ENCODE data around the gene PLBD1.

The PLBD1 gene

DNA sequence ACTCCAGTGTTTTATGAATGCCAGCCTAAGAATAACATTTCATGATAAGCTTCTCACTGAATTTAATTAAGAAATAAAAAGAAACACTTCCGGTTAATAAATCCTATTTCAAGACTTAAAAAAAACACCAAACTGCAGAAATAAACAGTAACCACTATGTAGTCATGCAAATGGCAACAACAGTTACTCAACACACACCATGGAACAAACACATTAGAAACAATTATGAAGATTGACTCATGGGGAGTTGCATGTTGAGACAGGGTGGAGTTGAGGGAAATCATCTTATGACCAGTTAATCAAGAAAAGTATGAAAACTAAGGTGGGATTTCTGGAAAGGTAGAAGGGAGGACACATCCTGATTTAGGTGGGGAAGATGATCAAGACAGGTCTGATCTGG, 52.7 kb downstream of the PLBD1 start:
- no peak for DNase-seq (ENCODE audit: low read depth)

DNA sequence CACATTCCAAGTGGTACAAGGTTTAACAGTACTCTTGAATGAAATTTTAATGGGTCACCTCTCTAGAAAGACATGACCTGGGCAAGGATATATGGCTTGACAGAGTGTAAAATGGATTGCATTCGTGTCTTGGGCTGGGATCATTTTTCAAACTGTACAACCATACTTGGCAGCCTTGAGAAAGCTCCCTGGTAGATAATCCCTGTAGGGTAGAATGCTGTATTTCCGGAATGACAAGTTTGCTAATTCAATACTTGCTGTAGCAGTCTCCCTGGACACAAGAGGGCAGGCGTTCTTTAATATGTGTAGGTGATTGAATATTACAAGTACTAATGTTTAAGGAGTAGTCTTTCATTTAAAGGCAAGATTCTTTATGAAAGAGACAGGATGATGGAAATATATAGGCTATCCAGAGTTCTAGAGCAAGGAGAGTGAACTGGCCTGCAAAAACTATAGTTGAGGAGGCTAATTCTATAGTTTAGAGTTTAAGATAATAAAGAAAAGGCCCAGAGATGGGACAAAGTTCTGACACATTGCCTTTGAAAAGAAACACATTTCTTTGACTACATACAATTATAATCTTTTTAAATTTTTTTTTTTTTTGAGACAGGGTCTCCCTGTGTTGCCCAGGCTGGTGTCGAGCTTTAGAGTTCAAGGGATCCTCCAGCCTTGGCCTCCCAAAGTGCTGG, 53.4 kb downstream of the PLBD1 start:
- H3K4me3 ChIP-seq (ENCODE audit: low read depth, low read length): no peak overlapping the region
- DNase-seq (ENCODE audit: low read depth): no peak

More for the DNA sequence above, 52.7 kb downstream of the PLBD1 start:
- no peak overlapping the region for H3K4me3 ChIP-seq (ENCODE audit: low read depth, low read length)

DNA sequence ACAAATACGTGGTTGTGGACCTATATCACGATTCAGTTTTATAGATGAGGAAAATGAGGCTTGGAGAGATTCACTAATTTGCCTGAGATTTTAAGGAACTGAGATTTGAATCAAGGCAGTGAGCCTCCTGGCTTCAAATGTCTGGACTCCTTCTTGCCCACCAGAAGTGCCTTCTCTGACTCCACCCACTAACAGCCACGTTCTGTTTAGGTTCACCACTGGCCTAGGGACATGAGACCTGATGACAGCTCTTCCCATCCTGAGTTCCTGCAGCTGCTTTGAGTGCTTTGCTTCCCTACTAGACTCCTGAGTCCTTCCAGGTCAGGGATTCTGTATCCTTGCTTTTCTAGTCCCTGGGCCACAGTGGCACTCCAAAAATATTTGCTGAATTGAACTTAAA, 57.1 kb downstream of the PLBD1 start:
- no peak for DNase-seq (ENCODE audit: low read depth)
- no peak overlapping the region for H3K4me3 ChIP-seq (ENCODE audit: low read depth, low read length)

DNA sequence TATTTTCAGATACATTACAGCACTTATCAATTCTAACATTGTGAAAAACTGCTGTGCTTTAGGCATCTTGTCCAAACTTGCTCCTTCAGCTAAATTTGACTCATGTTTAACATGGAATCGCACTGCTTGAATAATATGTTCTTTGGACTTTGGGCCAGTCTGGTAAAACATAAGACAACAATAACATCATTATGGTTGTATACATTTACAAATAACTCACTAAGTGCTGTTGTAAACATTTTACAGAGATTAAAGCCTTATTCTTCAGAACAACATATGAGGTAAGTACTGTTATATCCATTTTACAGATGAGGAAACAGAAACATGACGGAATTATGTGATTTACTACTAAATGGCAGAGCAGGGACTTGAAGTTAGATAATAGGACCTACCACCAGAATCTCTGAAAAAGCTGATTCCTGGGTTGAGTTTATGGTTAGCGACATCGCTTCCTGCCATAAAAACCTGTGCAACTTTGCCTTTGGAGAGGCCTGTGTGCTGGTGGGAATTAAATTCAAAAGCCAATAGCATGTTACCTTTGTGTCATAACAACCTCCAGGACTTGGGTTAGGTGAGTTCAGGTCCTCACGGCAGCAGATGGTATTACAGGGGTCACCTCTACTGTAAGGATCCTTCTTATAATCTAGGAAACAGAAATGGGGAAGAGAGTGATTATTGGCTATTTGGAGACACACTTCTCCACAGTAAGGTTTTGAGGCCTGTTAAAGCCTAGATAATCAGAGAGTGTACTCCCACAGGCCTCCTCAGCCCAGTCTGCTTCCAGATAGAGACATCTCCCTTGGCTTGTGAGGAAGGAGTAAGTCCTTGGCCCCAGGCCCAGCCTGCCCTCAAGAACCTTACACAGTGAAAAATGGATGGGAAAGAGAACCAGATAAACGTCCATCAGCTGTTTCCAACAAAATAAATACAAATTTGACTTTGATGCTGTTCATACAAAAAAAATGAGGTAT, 61.8 kb downstream of the PLBD1 start:
- H3K4me3 ChIP-seq (ENCODE audit: low read depth, low read length): no peak overlapping the region
- no peak for DNase-seq (ENCODE audit: low read depth)

DNA sequence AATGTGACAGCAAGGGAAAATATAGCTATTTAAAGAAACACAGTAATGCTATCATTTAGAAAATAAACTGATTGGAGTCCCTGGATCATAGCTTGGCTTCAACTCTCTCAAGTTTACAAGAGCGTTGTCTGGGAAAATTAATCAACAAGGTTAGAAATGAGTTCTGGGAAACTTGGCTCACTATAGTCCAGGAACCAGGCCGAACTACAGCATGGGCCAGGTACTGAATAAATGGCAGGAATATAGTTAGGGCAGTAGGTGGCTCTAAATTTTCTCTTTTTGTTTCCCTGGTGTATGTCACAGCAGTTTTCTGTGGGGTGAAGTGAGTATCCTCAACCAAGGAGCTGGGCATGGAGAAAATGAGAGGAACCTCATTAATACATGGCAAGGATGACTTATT, 72.4 kb downstream of the PLBD1 start:
- no peak for DNase-seq (ENCODE audit: low read depth)
- no peak overlapping the region for H3K4me3 ChIP-seq (ENCODE audit: low read depth, low read length)

DNA sequence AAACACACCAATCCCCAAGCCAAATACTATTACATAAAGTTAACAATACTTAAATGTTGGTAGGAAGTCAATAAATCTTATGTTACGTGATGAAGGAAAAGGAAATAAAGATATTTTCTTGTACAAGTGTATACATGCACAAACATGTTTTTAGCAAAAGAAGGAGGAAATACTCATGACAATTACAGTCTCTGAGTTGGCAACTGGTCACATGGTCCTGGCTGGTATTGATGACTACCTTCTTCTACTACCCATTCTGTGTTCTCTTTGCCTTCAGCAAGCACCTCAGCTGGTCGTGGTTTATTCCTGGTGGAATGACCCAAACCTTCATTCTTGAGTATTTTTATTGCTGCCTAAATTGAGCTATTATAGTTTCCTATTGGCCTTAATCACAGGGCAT, 84.8 kb downstream of the PLBD1 start:
- DNase-seq (ENCODE audit: low read depth): no peak
- no peak overlapping the region for H3K4me3 ChIP-seq (ENCODE audit: low read depth, low read length)

DNA sequence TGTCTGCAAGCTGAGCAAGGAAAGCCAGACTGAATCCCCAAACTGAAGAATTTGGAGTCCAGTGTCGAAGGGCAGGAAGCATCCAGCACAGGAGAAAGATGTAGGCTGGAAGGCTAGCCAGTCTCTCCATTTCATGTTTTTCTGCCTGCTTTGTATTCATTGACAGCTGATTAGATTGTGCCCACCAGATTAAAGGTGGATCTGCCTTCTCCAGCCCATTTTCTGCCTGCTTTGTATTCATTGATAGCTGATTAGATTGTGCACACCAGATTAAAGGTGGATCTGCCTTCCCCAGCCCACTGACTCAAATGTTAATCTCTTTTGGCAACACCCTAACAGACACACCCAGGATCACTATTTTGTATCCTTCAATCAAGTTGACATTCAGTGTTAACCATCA, 85.3 kb downstream of the PLBD1 start:
- DNase-seq (ENCODE audit: low read depth): no peak
- H3K4me3 ChIP-seq (ENCODE audit: low read depth, low read length): no peak overlapping the region

DNA sequence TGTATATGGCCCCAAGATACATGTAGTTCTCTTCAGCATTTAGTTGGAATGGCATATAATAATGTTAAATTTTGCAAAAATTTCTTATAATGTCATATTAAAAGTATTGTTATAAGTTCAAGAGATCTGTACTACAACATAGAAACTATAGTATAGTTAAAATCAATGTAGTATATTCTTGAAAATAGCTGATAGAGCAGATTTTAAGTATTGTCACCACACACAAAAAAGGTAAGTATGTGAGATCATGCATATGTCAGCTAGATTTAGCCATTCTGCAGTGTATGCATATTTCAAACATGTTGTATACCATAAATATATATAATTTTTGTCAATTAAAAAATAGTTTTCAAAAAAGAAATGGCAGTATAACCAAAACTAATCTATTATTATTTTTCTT, 86.5 kb downstream of the PLBD1 start:
- no peak overlapping the region for H3K4me3 ChIP-seq (ENCODE audit: low read depth, low read length)
- no peak for DNase-seq (ENCODE audit: low read depth)

DNA sequence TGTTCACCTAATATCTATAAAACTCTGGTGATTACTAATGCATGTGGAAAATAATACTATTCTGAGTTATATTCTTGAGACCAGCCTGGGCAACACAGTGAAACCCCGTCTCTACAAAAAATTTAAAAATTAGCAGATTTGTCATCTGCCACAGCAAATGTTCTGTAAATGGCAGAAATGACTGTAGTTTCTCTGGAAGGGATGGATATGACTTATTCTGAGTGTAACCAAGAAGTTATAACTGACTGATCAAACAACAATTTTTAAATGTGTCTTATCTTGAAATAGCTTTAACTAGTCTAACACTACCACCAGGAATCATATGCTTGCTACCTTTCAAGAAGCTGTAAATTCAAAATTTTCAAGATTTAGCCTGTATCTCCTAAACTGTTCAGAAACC, 88.7 kb downstream of the PLBD1 start:
- H3K4me3 ChIP-seq (ENCODE audit: low read depth, low read length): no peak overlapping the region
- DNase-seq (ENCODE audit: low read depth): no peak

DNA sequence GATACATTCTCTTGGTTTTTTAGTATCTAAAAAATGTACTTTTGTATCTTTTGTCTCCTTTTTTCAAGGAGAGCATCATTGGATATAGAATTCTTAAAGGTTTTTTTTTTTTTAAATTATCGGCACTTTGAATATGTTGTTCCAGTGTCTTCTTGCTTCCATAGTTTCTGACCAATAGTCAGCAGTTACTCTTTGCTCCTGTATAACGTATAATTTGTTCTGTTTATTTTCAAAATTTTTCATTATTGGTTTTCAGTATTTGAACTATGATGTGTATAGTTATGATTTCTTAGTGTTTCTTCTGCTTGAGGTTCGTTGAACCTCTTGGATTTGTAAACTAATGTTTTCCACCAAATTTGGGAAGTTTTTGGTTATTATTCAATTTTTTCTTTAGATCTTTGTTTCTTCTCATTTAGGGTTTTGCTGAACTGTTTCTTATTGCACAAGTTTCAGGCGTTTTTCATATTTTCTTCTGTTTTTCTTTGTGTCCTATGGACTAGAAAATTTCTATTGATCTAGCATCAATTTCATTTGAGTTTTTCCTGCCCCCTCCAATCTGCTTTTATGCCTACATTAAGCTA, 93.9 kb downstream of the PLBD1 start:
- no peak overlapping the region for H3K4me3 ChIP-seq (ENCODE audit: low read depth, low read length)
- peak; percentile 4 for DNase-seq (ENCODE audit: low read depth)

DNA sequence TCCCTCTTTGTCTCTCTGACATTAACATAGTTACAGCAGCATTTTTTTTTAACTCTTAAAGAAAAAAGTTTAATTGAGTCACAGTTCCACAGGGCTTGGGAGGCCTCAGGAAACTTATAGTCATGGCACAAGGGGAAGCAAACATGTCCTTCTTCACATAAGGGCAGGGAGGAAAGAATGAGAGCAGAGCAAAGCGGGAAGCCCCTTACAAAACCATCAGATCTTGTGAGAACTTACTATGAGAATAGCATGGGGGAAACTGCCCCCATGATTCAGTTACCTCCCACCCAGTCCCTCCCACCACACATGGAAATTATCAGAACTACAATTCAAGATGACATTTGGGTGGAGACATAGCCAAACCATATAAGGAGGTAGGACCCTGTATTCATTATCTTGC, 96.2 kb downstream of the PLBD1 start:
- no peak overlapping the region for H3K4me3 ChIP-seq (ENCODE audit: low read depth, low read length)

DNA sequence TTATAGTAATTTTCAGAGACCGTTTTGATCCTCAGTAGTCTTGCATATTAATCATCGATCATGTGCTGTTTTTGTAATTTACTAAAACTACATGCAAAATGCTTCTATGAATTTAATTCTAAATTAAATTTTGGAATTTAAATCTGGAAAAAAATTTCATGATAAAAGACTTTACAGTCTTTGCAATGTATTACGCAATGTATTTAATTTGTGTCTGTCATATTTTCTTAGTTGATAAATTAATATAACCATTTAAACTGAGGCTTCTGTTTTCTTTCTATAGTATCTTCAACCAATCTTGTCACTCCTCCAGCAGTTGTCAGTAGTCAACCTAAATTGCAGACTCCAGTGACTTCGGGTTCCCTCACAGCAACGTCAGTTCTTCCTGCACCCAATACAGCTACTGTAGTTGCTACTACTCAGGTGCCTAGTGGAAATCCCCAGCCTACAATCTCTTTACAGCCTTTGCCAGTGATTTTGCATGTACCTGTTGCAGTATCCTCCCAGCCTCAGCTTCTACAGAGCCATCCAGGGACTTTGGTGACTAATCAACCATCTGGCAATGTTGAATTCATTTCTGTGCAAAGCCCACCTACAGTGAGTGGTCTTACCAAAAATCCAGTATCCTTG, 107.4 kb downstream of the PLBD1 start:
- H3K4me3 ChIP-seq (ENCODE audit: low read depth, low read length): no peak overlapping the region
- DNase-seq (ENCODE audit: low read depth): no peak

More for the DNA sequence above, 96.2 kb downstream of the PLBD1 start:
- DNase-seq (ENCODE audit: low read depth): no peak

DNA sequence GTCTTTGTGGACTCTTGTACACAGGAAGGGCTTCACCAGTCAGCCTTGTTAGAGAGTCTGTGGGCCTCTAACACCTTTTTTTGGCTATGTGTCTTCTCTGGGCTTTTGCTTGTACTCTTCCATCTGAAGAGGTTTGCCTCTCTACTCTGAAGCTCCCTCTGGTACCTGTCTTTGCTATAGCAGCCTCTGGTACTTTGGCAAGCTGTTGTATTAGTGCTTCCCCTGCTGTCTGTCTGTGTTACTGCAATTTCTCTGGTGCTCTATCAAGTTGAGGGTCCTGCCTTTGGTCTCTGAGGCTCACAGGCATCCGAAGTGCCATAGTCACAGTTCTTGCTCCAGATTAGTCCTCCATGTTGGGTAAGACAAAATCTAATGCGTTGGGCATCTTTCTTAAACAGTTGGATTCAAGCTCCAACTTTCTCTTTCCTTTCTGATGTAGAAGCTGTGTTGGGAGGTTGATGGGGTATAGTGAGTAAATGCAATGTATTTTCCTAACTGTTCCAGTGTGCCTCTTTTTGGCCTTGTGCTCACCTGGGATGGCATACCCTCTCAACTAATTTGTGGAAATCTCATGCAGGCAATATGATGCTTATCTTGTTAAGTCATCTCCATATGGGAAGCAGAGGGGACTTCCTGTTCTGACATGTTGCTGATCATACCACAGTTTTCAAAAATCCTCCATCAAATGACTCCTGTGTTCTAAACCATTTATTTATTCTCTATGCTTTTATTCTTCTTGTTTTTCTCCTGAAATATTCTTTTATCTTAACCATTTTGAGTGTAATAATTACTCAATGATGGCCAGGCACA, 113.4 kb downstream of the PLBD1 start:
- no peak overlapping the region for H3K4me3 ChIP-seq (ENCODE audit: low read depth, low read length)
- no peak for DNase-seq (ENCODE audit: low read depth)
